ENCODE data around the gene GRIP2.

DNA sequence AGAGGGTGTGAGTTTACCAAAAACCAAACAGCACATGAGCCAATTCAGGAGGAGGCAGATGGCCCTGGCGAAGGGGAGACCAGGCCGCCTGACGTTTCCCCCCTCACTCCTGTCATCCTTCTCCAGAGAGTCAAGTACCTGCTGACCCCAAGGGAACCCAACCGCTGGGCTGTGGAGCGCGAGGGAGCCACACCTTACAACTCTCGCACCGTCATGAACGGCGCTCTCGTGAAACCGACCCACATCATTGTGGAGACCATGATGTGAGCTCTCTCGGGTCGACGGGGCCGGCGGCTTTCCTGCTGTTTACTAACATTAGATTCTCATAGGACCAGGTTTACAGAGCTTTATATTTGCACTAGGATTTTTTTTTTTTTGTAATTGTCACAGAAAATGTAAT is 55.4 kb downstream of the GRIP2 start:
- no peak for TF ChIP-seq CTCF (IDR thresholded peaks at IDR 0.05)
- no peak for TF ChIP-seq EP300 (IDR thresholded peaks at IDR 0.05)
- no peak for TF ChIP-seq POLR2AphosphoS5 (IDR thresholded peaks at IDR 0.05)
- TF ChIP-seq POLR2A (IDR thresholded peaks at IDR 0.05; ENCODE audit: low read depth): no peak

Measured in esophagus muscularis mucosa (tissue), 4 donors.